A673 (cell line): Measurements from ENCODE around the gene SH2B2. TPM values are rescaled to one million over a fixed set of nuclear protein-coding genes. Genes with fewer than 3 reads are reported as not detected.
"Not testable (repeated sequence)": the region's sequence is repeated elsewhere in the genome, so short reads cannot be mapped to it uniquely, and the experiment has no call there.

Experiments
- BruUV-seq: library from RNA; stranded (reverse); fragments of 400-500 nt; replicated peaks from 2 replicates; lab custom pipeline; 2021; lab: Mats Ljungman, UMichigan
- CTCF ChIA-PET: fragments of 300-600 bp; sonication (Branson Sonifier 250); formaldehyde crosslinking; loops from one replicate; lab custom pipeline; 2022; ENCODE audit warnings: antibody characterized with exemption; lab: Charles Lee
- POLR2A ChIA-PET: fragments of 300-600 bp; sonication (Branson Sonifier 250); formaldehyde crosslinking; loops from one replicate; lab custom pipeline; 2022; ENCODE audit warnings: antibody characterized with exemption; ENCODE audit not compliant: low non-redundant PET; lab: Charles Lee
- DNase-seq: peaks from one replicate; pipeline ENCODE4 v3.0.0-alpha.2; 2015; ENCODE audit warnings: low spot score
- H3K27ac ChIP-seq: fragments of 200-600 bp; sonication (generic); 2 replicates; pipeline ENCODE4 v1.5.1; 2016; ENCODE audit warnings: mixed run types, low read depth, mild to moderate bottlenecking, mixed read lengths, antibody characterized with exemption, low read length; ENCODE audit not compliant: poor library complexity, severe bottlenecking
- H3K27me3 ChIP-seq: fragments of 200-600 bp; sonication (generic); replicated peaks from 2 replicates; pipeline ENCODE4 v1.6.1; 2017; ENCODE audit warnings: mixed run types, low read depth, mild to moderate bottlenecking, mixed read lengths, antibody characterized with exemption, low read length; ENCODE audit not compliant: insufficient read depth, poor library complexity
- H3K36me3 ChIP-seq: fragments of 200-600 bp; sonication (generic); 2 replicates; pipeline ENCODE4 v1.6.1; 2016; ENCODE audit warnings: mixed run types, mild to moderate bottlenecking, mixed read lengths, antibody characterized with exemption, low read length; ENCODE audit not compliant: insufficient read depth, poor library complexity, severe bottlenecking
- H3K4me1 ChIP-seq: fragments of 200-600 bp; sonication (generic); 2 replicates; pipeline ENCODE4 v1.6.1; 2017; ENCODE audit warnings: mixed run types, mild to moderate bottlenecking, mixed read lengths, antibody characterized with exemption, low read length; ENCODE audit not compliant: insufficient read depth, poor library complexity, severe bottlenecking
- H3K4me3 ChIP-seq: fragments of 200-600 bp; sonication (generic); 2 replicates; pipeline ENCODE4 v1.5.1; 2016; ENCODE audit warnings: low read depth, mixed run types, mild to moderate bottlenecking, mixed read lengths, low read length; ENCODE audit not compliant: poor library complexity, severe bottlenecking
- H3K9me3 ChIP-seq: fragments of 200-600 bp; sonication (generic); 2 replicates; pipeline ENCODE4 v1.6.1; 2016; ENCODE audit warnings: mixed run types, low read depth, mild to moderate bottlenecking, mixed read lengths, antibody characterized with exemption, low read length; ENCODE audit not compliant: poor library complexity, severe bottlenecking
- EZH2 ChIP-seq: fragments of 200-600 bp; sonication (generic); IDR thresholded peaks from 2 replicates; pipeline ENCODE4 v1.6.1; 2017; ENCODE audit warnings: borderline replicate concordance, low read depth, mild to moderate bottlenecking, mixed read lengths, antibody characterized with exemption, low read length; ENCODE audit not compliant: poor library complexity, severe bottlenecking
- intact Hi-C: fragments of 100-400 bp; cut with micrococcal nuclease; formaldehyde crosslinking; loops from one replicate; pipeline ENCODE4 v1.10.0; 2022; ENCODE audit not compliant: unreplicated experiment
- total RNA-seq: library from RNA; stranded (reverse); gene quantifications from 2 replicates; pipeline ENCODE4 v1.2.3, GENCODE V29; 2021
- TF ChIP-seq, protein P1 (sequence below): fragments of 300-800, 200-600 bp; sonication (generic); conservative IDR thresholded peaks from 2 replicates; pipeline ENCODE4 v1.5.1; 2017; ENCODE audit warnings: low read depth, mild to moderate bottlenecking, antibody characterized with exemption, low read length, moderate library complexity, mixed read lengths

SH2B2 gene
- total RNA-seq, 1 experiment from 2014 or later = 8.6 TPM

DNA sequence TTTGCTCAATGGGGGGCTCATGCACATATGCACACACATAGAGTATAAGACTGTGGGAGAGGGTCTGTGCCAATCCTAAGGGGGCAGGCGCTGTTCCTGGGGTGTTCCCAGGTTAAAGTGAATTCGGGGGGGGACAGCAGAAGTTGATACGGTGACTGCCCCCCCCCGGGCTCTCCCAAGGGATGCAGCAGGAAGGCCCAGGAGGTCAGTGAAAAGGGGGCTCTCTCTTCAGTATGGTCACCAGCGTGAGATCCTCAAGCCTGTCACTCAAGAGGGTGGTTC is 37.2 kb downstream of the SH2B2 start:
- peaks cover 7% of the 10 kb centered on the region for H3K4me1 ChIP-seq
- no peak for TF ChIP-seq EZH2
- TF ChIP-seq, protein P1, sequence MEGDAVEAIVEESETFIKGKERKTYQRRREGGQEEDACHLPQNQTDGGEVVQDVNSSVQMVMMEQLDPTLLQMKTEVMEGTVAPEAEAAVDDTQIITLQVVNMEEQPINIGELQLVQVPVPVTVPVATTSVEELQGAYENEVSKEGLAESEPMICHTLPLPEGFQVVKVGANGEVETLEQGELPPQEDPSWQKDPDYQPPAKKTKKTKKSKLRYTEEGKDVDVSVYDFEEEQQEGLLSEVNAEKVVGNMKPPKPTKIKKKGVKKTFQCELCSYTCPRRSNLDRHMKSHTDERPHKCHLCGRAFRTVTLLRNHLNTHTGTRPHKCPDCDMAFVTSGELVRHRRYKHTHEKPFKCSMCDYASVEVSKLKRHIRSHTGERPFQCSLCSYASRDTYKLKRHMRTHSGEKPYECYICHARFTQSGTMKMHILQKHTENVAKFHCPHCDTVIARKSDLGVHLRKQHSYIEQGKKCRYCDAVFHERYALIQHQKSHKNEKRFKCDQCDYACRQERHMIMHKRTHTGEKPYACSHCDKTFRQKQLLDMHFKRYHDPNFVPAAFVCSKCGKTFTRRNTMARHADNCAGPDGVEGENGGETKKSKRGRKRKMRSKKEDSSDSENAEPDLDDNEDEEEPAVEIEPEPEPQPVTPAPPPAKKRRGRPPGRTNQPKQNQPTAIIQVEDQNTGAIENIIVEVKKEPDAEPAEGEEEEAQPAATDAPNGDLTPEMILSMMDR = no peak
- BruUV-seq = no TSS peak
- intact Hi-C loops = no loop called here
- no peaks in the 10 kb centered on the region for H3K36me3 ChIP-seq
- POLR2A ChIA-PET = no interaction called here
- H3K4me3 ChIP-seq = no peak overlapping the region
- no peak overlapping the region for H3K27ac ChIP-seq
- CTCF ChIA-PET = no interaction called here
- no peak for DNase-seq
- H3K9me3 ChIP-seq = no peaks in the 10 kb centered on the region
- no peaks in the 10 kb centered on the region for H3K27me3 ChIP-seq

DNA sequence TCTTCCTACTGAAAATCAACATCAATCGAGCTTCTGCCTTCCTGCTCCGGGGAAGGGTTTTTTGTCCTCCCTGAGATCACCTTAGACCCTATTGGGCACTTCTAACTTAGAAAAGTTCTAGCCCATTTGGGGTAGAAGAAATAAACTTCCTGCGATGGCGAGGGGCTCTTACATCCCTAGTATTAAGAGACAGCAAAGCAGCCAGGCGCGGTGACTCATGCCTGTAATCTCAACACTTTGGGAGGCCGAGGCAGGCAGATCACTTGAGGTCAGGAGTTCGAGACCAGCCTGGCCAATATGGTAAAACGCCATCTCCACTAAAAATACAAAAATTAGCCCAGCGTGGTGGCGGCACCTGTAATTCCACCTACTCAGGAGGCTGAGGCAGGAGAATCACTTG is 38.4 kb downstream of the SH2B2 start:
- H3K9me3 ChIP-seq, intact Hi-C loops, H3K27me3 ChIP-seq, DNase-seq, H3K36me3 ChIP-seq, H3K4me1 ChIP-seq, BruUV-seq, H3K27ac ChIP-seq, POLR2A ChIA-PET, H3K4me3 ChIP-seq, CTCF ChIA-PET: not testable (repeated sequence)

DNA sequence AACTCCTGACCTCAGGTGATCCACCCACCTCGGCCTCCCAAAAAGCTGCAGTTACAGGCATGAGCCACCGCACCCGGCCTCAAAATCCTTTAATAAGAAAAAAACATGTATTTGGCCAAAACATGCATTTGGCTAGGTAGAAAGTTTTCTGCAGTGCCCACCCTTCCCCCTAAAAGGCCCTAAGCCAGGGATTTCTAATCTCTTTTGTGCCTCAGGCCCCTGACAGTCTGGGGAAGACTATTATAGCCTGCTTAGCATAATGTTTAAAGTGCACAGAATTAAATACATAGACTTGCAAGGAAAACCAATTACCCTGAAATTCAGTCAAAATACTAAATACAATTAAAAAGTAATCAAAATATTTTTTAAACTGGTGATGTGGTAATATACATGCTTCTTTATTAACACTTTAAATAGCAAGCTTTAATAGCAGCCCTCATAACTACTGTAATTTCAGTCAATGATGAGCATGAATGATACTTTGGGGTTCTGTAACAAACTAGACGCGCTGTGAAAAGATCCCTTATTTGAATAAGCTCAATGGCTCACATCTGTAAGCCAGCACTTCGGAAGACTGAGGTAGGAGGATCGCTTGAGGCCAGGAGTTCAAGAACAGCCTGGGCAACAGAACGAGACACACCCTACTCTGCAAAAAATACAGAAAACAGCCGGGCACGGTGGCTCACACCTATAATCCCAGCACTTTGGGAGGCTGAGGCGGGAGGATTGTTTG is 39.7 kb downstream of the SH2B2 start:
- CTCF ChIA-PET = no interaction called here
- intact Hi-C loops = no loop called here

DNA sequence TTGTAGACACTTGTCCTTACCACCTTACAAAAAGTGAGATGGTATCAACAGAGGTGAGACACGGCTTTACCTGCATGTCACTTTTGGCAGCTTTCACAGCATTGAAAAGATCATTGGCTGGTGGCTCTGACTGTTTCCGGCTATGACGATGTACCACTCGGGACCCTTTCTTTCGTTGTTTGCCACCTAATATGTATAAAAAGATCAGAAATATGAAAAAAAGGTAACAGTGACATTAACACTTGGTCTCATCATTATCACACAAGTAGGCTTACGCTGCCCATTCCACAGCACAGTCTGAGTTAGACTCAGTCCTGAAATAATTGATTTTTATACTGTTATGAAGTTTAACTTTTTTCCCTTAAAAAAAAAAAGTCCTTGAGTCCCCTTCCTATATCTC is 40.5 kb downstream of the SH2B2 start:
- H3K9me3 ChIP-seq, intact Hi-C loops, H3K4me1 ChIP-seq, POLR2A ChIA-PET, DNase-seq, H3K4me3 ChIP-seq, H3K27me3 ChIP-seq, H3K27ac ChIP-seq, CTCF ChIA-PET, BruUV-seq, H3K36me3 ChIP-seq: not testable (repeated sequence)

More for the DNA sequence above, 39.7 kb downstream of the SH2B2 start:
- H3K4me3 ChIP-seq = no peak overlapping the region
- peak; percentile 47 for DNase-seq
- BruUV-seq = no TSS peak
- H3K27ac ChIP-seq = no peak overlapping the region
- H3K4me1 ChIP-seq = peaks cover 7% of the 10 kb centered on the region
- no peaks in the 10 kb centered on the region for H3K9me3 ChIP-seq
- TF ChIP-seq, protein P1 = no peak
- TF ChIP-seq EZH2 = no peak
- POLR2A ChIA-PET = no interaction called here
- H3K27me3 ChIP-seq = no peaks in the 10 kb centered on the region
- no peaks in the 10 kb centered on the region for H3K36me3 ChIP-seq

DNA sequence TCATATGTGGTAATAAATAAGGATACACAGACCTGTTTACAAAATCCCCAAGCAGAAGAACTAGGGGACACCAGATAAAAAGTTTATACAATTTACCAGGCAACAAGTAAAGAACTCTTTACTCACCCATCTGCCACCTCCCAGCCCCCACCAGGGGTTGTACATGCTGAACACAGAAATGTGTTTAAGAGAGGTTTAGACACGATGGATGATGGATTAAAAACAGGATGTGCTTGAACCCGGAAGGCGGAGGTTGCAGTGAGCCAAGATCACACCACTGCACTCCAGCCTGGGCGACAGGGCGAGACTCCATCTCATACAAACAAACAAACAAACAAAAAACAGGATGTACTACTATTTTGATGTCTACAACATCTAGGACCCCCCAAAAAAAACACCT is 42.2 kb downstream of the SH2B2 start:
- H3K4me1 ChIP-seq, H3K36me3 ChIP-seq, H3K9me3 ChIP-seq, intact Hi-C loops, H3K27me3 ChIP-seq, H3K27ac ChIP-seq, CTCF ChIA-PET, POLR2A ChIA-PET, BruUV-seq, H3K4me3 ChIP-seq, DNase-seq: not testable (repeated sequence)

DNA sequence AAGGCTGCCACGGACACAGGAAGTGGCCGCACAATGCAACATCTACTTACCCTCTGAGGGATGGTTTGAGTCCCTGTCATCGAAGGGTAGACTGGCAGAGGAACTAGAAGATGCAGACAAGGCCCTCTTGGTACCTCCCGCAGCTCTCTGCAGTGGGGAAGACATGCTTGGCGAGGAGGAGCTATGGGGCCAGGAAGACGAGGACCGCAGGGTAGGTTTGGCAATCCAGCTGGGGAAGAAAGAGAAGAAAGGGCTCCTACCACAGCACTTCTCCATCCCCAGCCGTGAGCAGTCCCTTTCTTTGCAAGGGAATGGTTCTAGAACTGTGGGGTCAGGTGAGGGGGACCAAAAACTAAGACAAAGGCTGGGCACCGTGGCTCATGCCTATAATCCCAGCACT is 42.7 kb downstream of the SH2B2 start:
- H3K27ac ChIP-seq, POLR2A ChIA-PET, BruUV-seq, CTCF ChIA-PET, intact Hi-C loops, H3K9me3 ChIP-seq, DNase-seq, H3K4me3 ChIP-seq, H3K4me1 ChIP-seq, H3K27me3 ChIP-seq, H3K36me3 ChIP-seq: not testable (repeated sequence)
